Neural cell (in vitro differentiated cells): ENCODE data around the gene FNDC3B.

Experiments used
- EP300 ChIP-seq: fragments of 450-650 bp; conservative IDR thresholded peaks from 2 replicates; pipeline ENCODE4 v1.6.1; 2014; ENCODE audit warnings: antibody characterized with exemption, mild to moderate bottlenecking, moderate library complexity; ENCODE audit not compliant: poor library complexity, severe bottlenecking
- EZH2 ChIP-seq: fragments of 200-600, 300-800 bp; shearing (Covaris generic), sonication (generic); IDR thresholded peaks from 2 replicates; pipeline ENCODE4 v1.6.1; 2014; ENCODE audit warnings: antibody characterized with exemption, low read length, borderline replicate concordance, mild to moderate bottlenecking; ENCODE audit not compliant: insufficient read depth, poor library complexity, severe bottlenecking
- POLR2AphosphoS5 ChIP-seq: IDR thresholded peaks from 2 replicates; pipeline ENCODE4 v1.6.1; 2012
- RAD21 ChIP-seq: fragments of 450-650 bp; conservative IDR thresholded peaks from 2 replicates; pipeline ENCODE4 v1.6.1; 2014; ENCODE audit warnings: antibody characterized with exemption, mild to moderate bottlenecking, moderate library complexity
- SMC3 ChIP-seq: fragments of 450-650 bp; conservative IDR thresholded peaks from 2 replicates; pipeline ENCODE4 v1.6.1; 2014; ENCODE audit warnings: antibody characterized with exemption, mild to moderate bottlenecking, moderate library complexity; ENCODE audit not compliant: poor library complexity
- TF ChIP-seq, protein P1 (sequence below): fragments of 450-650 bp; IDR thresholded peaks from 2 replicates; pipeline ENCODE4 v1.5.1; 2014; ENCODE audit warnings: antibody characterized with exemption, mild to moderate bottlenecking, moderate library complexity; ENCODE audit not compliant: poor library complexity, severe bottlenecking
- TF ChIP-seq, protein P2 (sequence below): IDR thresholded peaks from 2 replicates; pipeline ENCODE4 v1.6.1; 2012; ENCODE audit warnings: borderline replicate concordance

DNA sequence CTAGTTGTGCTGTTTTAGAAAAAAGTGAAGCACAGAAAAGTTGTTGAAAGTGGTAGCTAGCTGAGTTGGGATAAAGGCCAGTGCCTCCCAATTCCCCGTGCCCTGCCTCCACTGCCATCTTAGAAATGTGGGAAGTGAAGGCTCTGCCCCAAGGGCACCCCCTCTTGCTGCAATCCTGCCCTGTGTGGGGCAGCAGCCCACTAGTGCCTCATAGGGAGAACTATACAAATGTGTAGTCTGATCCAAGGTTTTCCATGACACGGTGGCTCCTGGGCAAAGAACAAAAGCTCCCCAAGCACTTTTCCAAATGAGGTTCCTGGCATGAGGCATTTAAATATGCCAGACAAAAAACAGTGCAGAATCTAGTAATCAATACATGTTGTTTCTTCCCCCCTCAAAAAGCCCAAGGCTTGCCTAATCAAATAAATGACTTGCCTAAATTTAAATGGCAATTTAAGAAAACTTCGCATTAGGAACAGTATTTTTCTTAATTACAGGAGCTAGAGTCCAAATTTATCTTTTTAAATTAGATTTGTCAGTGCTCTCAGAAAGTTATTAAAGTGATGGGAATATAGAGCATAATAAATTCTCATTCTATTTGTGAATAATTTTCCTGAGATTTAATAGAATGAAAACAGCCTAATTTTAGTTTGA, 325.1 kb downstream of the FNDC3B start:
- TF ChIP-seq, protein P1, sequence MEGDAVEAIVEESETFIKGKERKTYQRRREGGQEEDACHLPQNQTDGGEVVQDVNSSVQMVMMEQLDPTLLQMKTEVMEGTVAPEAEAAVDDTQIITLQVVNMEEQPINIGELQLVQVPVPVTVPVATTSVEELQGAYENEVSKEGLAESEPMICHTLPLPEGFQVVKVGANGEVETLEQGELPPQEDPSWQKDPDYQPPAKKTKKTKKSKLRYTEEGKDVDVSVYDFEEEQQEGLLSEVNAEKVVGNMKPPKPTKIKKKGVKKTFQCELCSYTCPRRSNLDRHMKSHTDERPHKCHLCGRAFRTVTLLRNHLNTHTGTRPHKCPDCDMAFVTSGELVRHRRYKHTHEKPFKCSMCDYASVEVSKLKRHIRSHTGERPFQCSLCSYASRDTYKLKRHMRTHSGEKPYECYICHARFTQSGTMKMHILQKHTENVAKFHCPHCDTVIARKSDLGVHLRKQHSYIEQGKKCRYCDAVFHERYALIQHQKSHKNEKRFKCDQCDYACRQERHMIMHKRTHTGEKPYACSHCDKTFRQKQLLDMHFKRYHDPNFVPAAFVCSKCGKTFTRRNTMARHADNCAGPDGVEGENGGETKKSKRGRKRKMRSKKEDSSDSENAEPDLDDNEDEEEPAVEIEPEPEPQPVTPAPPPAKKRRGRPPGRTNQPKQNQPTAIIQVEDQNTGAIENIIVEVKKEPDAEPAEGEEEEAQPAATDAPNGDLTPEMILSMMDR, result no peak
- TF ChIP-seq RAD21 (no peak), SMC3 (no peak), EZH2 (no peak), EP300 (no peak), POLR2AphosphoS5 (no peak)
- TF ChIP-seq, protein P2, sequence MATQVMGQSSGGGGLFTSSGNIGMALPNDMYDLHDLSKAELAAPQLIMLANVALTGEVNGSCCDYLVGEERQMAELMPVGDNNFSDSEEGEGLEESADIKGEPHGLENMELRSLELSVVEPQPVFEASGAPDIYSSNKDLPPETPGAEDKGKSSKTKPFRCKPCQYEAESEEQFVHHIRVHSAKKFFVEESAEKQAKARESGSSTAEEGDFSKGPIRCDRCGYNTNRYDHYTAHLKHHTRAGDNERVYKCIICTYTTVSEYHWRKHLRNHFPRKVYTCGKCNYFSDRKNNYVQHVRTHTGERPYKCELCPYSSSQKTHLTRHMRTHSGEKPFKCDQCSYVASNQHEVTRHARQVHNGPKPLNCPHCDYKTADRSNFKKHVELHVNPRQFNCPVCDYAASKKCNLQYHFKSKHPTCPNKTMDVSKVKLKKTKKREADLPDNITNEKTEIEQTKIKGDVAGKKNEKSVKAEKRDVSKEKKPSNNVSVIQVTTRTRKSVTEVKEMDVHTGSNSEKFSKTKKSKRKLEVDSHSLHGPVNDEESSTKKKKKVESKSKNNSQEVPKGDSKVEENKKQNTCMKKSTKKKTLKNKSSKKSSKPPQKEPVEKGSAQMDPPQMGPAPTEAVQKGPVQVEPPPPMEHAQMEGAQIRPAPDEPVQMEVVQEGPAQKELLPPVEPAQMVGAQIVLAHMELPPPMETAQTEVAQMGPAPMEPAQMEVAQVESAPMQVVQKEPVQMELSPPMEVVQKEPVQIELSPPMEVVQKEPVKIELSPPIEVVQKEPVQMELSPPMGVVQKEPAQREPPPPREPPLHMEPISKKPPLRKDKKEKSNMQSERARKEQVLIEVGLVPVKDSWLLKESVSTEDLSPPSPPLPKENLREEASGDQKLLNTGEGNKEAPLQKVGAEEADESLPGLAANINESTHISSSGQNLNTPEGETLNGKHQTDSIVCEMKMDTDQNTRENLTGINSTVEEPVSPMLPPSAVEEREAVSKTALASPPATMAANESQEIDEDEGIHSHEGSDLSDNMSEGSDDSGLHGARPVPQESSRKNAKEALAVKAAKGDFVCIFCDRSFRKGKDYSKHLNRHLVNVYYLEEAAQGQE, result no peak
